GM21619 (cell line): Measurements from ENCODE around the gene CDCA7L.
A peak's percentile ranks its signal among the peaks of the same experiment; 100 is the strongest.
"Not testable (repeated sequence)": the region's sequence is repeated elsewhere in the genome, so short reads cannot be mapped to it uniquely, and the experiment has no call there.

Source experiments
- ATAC-seq: cut with Tn5 transposase; IDR thresholded peaks from one replicate; pipeline ENCODE4 v1.9.1; 2021; ENCODE audit not compliant: unreplicated experiment

CDCA7L gene

DNA sequence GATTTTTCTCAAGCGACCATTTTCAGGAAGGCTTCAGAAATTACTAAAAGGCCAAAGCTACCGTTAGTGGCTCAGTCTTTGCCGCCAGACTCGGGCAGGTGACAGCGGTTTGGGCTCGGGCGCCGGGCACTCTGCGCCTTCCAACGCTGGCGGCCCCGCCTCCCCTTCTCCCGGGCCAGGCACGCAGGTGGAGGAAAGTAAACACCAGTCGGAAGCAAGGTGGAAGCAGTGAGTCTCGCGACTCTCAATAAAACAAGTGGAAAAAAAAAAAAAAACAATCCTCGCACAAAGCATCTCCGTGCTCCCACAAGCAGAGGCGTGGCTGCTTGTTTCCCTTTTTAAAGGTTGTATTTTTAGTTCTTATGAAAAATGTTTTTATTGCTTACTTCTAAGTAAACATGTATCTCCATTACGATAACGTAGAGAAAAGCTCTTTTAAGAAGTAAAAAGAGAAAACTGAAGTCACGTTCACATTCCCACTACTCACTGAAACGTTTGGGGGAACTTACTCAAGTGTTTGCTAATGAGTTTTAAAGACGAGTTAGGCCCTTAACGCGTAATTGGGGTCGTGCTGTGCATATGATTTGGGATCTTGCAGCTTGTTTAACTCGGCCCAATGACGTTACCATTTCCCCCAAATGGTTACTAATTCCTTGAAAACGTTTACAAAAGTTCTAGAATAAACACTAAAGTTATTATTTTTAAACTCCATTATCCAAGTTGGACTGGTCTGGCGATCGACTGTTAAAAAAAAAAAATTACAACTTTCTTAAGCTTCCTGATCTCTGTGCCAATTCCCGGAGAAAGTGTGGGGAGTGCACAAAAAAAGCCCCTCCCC, 864 bp downstream of the CDCA7L start:
- no peak for ATAC-seq

- ATAC-seq, result no peak
These were observed 2.3 kb downstream of the CDCA7L start for GRCh38 chr7:21943436-21943835.

DNA sequence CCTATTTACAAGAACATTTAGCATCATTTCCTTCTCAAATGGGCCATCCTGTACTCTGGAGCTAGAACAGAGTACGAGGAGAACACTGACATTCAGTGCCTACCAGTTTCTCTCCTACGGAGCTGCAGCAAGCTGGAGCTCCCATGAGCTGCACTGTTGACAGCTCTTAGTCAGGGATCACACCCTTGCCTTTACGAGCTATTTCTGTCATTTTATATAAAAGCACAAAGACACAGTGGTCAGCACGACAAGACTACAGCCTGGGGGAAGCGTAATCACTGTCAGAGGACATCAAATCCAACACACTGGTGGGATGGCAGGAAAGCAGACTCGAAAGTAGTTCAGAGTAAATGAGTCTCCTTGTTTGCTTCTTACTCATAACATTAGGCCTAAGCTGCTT, 2.7 kb downstream of the CDCA7L start:
- ATAC-seq, result no peak

- no peak for ATAC-seq
These were observed 4.0 kb downstream of the CDCA7L start for GRCh38 chr7:21941611-21942141.

DNA sequence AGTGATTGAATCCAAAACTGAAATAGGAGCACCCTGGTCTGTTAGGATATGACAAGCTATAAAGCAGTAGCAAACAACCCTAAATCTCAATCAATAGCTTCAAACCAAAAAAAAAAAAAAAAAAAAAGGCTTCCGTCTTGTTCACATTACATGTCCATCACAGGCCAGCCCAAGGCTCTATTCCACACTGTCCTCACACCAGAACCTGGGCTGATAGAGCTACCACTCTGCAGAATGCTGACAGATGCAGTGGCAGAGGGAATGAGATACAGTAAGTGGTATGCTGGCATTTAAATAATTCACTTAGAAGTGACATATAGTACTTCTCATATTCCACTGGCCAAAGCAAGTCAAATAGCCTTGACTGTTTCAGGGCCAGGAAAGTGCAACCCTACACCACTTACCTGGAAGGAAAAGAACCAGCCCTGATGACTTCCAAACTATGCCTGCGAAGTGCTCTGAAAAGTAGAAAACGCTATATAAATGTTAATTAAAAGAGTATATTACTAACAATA, 5.8 kb downstream of the CDCA7L start:
- no peak for ATAC-seq

GRCh38 chr7:21939136-21939857, 6.4 kb downstream of the CDCA7L start:
- peak; percentile 69 for ATAC-seq

- no peak for ATAC-seq
These were observed 7.2 kb downstream of the CDCA7L start for GRCh38 chr7:21938463-21938862.

DNA sequence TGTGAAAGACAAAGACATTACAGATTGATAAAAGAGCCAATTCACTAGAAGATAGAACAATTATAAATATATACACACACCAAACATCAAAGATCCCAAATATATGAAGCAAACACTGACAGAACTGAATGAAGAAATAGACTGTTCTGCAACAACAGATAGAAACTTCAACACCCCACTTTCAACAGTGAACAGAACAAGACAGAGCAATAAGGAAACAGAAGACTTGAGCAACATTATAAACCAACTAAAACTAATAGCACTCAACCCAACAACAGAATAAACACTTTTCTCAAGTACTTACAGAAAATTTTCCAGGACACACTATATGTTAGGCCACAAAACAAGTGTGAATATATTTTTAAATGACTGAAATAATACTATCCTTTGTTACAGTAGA, 10.9 kb downstream of the CDCA7L start:
- no peak for ATAC-seq

GRCh38 chr7:21933293-21933692, 12.4 kb downstream of the CDCA7L start:
- not testable (repeated sequence) for ATAC-seq

- no peak for ATAC-seq
These were observed 18.0 kb downstream of the CDCA7L start for GRCh38 chr7:21927693-21928092.

DNA sequence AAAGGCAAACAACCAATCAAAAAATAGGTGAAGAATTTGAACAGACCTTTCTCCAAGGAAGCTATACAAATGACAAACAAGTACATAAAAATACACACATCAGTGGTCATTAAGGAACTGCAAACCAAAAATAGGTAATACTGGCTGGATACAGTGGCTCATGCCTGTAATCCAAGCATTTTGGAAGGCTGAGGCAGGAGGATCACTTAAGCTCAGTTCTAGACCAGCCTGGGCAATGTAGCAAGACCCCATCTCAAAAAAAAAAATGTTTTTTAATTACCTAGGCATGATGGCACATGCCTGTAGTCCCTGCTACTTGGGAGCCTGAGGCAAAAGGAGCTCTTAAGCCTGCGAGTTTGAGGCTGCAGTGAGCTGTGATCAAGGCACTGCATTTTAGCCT, 19.3 kb downstream of the CDCA7L start:
- no peak for ATAC-seq

GRCh38 chr7:21923658-21924057, 22.0 kb downstream of the CDCA7L start:
- ATAC-seq, result no peak

DNA sequence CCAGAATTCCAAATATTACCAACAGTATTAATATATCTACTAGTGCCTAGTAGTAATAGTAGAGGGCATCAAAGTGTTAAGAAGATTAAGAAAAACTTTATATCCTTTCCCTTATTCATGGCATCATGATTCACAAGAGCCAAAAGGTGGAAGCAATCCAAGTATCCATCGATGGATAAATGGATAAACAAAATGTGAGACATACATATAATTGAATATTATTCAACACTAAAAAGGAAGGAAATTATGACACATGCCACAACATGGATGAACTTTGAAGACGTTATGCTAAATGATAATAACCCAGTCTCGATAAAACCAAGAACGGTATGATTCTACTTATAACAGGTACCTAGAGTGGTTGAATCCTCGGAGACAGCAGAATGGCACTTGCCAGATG, 23.1 kb downstream of the CDCA7L start:
- ATAC-seq, result no peak

DNA sequence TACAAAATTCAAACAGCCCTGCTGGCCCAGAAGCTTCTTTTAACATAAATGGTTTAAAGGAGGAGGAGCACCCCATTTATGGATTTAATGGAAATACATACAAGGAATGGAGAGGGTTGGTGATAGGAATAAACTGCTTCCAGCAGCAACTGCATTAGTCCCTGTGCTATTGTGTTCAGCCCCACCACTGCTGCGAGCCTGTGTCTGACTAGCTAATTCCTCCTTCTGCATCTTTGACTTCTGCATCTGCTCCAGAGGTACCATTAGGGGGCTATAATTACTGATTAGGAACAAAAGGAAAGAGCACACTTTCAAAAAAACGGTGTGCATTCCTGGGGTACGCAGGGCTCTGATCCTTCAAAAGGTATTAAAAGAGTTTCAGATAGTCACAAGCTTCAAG, 24.8 kb downstream of the CDCA7L start:
- ATAC-seq, result no peak

DNA sequence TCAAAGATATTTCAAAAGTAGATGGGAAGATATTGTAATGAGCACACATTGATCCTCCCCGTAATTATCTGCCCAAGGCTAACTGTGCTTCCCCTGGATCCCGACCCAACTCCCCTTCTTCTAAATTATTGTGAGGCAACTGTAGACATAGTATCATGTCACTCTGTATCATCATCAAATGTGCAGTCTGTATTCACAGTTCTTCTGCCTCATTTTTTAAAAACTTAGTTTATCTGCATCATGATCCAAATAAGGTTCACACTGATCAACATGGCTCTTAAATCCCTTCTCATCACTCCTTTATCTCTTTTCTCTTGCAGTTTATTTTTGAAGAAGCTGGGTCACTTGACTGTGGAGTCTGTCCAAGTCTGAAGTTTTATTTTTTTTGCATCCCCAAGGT, 27.5 kb downstream of the CDCA7L start:
- no peak for ATAC-seq

GRCh38 chr7:21916629-21917028, 29.1 kb downstream of the CDCA7L start:
- ATAC-seq, result no peak

DNA sequence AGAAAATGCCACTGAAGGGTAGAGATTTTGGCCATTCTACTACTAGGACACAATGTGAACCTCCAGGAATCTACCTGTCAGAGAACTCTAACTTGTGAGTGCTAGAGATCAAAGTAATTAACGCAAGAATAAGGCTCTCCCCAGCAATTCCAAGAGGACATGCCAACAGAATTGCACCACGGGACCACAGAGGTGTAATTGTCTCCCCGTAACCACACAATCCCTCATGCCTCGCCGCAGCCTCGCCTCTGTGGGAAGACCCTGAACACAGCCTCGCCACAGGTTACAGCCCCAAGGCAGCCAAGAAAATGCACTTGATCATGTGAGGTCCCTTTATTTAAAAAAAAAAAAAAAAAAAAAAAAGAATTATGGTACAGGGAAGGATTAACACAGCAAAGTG, 29.5 kb downstream of the CDCA7L start:
- no peak for ATAC-seq

DNA sequence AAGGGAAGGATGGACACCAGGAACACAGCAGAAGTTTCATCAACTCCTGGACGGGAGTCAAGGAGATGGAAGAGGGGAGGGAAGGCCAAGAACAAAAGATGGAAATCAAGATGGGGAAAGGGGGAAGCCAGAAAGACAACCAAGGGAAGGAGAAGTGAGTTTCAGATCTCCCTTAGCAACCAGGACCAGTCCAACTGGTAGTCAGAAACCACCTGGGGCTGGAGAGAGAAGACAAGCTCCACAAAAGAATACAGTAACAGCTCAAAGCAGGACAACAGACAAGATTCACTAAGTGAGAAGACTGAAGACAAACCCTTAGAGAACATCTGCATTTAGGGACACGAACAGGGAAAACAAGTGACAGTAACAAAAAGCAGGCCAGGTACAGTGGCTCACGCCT, 30.6 kb downstream of the CDCA7L start:
- no peak for ATAC-seq

GRCh38 chr7:21914671-21915070, 31.0 kb downstream of the CDCA7L start:
- no peak for ATAC-seq

GRCh38 chr7:21912931-21913780, 32.5 kb downstream of the CDCA7L start:
- no peak for ATAC-seq

GRCh38 chr7:21912305-21912704, 33.4 kb downstream of the CDCA7L start:
- no peak for ATAC-seq
